Neutrophil (primary cell): ENCODE data around the gene ZBTB21.
"Not testable (repeated sequence)": the region's sequence is repeated elsewhere in the genome, so short reads cannot be mapped to it uniquely, and the experiment has no call there.

Experiments used
- H3K27ac ChIP-seq: fragments of 200-600 bp; sonication (generic); 2 replicates; pipeline ENCODE4 v1.5.1; 2016; ENCODE audit warnings: mild to moderate bottlenecking, moderate library complexity
- H3K27me3 ChIP-seq: fragments of 200-600 bp; sonication (generic); 2 replicates; pipeline ENCODE4 v1.6.0; 2016; ENCODE audit warnings: mild to moderate bottlenecking
- H3K36me3 ChIP-seq: fragments of 200-600 bp; sonication (generic); 2 replicates; pipeline ENCODE4 v1.5.1; 2017
- H3K4me1 ChIP-seq, 2 experiments: fragments of 200-600 bp in 1 of 2; sonication (generic) in 1 of 2; 1 replicate in 1 of 2; 2 replicates in 1 of 2; pipeline versions ENCODE4 v1.5.1 to v1.6.1; 2013 to 2016; ENCODE audit warnings: low read depth in 1 of 2, low read length in 1 of 2, mild to moderate bottlenecking in 1 of 2, moderate library complexity in 1 of 2; ENCODE audit not compliant: control insufficient read depth in 1 of 2, insufficient read depth in 1 of 2
- H3K4me3 ChIP-seq, 2 experiments: fragments of 200-600 bp in 1 of 2; sonication (generic) in 1 of 2; 1 replicate in 1 of 2; 2 replicates in 1 of 2; pipeline ENCODE4 v1.5.1; 2013 to 2016; ENCODE audit warnings: low read depth in 1 of 2, low read length in 1 of 2, mild to moderate bottlenecking in 1 of 2, moderate library complexity in 1 of 2
- H3K9me3 ChIP-seq: fragments of 200-600 bp; sonication (generic); 2 replicates; pipeline ENCODE4 v1.5.1; 2016
- CTCF ChIP-seq: fragments of 200-600 bp; sonication (generic); IDR thresholded peaks from 2 replicates; pipeline ENCODE4 v1.5.1; 2016; ENCODE audit warnings: antibody characterized with exemption

The ZBTB21 gene

DNA sequence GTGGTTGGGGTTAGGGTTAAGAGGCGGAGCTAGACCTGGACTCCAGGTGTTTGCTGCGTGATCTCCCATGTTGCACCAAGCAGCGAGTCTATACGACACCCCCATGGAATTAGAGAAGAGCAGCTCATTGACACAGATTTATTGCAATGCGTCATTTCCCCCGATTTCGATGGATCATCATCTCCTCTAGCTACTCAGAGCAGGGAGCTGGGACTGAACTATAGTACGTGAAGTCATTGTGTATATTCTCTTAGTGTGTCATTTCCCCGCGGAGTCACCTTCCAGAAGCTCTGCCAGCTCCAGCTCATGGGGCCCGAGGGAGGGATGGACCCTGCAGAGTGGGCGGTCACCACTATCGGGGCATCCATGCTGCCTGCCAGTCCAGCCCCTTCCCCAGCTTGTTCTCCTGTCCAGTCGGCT is 48.9 kb downstream of the ZBTB21 start:
- H3K9me3 ChIP-seq: no peaks in the 10 kb centered on the region
- H3K27me3 ChIP-seq: peaks cover 23% of the 10 kb centered on the region
- H3K36me3 ChIP-seq: no peaks in the 10 kb centered on the region
- no peak for TF ChIP-seq CTCF
- no peak overlapping the region for H3K4me3 ChIP-seq
- no peaks in the 10 kb centered on the region for H3K4me1 ChIP-seq
- no peak overlapping the region for H3K27ac ChIP-seq

DNA sequence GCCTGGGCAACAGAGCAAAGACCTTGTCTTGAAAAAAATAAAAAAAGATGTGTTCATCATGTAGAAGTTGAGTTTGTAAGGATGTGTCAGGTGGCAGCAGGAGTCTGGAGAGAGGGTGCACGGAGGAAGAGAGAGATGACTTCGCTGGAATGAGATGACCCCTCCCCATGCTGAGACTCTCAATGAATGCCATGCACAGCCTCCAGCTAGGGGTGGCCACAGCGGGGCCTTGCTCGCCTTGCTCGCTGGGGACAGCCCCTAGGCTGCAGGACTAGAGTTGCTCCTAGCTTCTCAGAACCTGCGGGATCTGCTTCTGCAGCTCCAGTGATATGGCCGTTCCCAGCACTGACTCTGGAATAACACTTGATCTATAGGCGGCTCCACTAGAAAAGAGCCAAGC is 49.8 kb downstream of the ZBTB21 start:
- H3K9me3 ChIP-seq: no peaks in the 10 kb centered on the region
- H3K36me3 ChIP-seq: no peaks in the 10 kb centered on the region
- no peaks in the 10 kb centered on the region for H3K4me1 ChIP-seq
- H3K4me3 ChIP-seq: no peak overlapping the region
- no peak overlapping the region for H3K27ac ChIP-seq
- TF ChIP-seq CTCF: no peak
- H3K27me3 ChIP-seq: peaks cover 26% of the 10 kb centered on the region

DNA sequence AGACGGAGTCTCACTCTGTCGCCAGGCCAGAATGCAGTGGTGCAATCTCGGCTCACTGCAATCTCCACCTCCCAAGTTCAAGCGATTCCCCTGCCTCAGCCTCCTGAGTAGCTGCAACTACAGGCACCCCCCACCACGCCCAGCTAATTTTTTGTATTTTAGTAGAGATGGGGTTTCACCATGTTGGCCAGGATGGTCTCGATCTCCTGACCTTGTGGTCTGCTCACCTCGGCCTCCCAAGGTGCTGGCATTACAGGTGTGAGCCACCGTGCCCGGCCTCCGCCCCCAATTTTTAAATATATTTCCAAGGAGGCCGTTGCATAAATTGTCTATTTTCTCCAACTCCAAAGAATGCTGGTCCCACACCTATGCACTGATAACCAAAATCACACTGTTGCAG is 50.5 kb downstream of the ZBTB21 start:
- H3K27ac ChIP-seq, H3K9me3 ChIP-seq: not testable (repeated sequence)
- H3K27me3 ChIP-seq: peaks cover 33% of the 10 kb centered on the region

DNA sequence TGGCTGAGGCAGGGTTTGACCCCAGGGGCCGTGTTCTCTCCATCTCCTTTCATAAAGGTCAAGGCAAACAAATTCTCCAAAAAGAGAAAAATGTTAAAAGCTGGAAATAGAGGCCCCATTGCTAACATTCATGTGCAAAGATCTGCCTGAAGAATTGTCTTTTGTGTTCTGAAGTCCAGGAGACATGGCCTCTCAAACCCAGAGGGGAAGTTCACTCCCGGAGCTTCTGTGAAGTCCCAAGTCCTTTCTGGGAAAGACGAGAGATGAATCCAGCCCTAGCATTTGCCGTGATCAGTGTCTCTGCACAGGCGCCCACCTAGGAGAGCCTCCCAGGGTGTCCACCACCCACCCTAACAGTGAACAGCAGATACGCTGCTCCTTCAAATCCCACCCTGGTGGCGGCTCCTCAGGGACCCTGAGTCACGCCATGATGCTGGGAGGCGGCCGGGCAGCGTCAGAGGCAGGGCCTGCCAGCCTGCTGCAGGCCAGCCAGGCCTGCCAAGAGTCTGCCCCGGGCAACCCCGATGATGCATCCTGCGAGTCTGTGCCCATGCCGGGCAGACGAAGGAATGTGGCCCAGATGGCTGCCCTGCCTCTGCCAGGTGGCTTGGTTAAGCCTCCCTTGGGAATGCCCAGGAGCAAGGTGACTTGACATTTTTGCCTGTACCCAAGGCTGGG is 51.1 kb downstream of the ZBTB21 start:
- H3K9me3 ChIP-seq: no peaks in the 10 kb centered on the region
- H3K4me3 ChIP-seq: no peak overlapping the region
- no peak for TF ChIP-seq CTCF
- peaks cover 0 to 3% of the 10 kb centered on the region in 2 experiments for H3K4me1 ChIP-seq
- no peaks in the 10 kb centered on the region for H3K36me3 ChIP-seq
- no peak overlapping the region for H3K27ac ChIP-seq
- peaks cover 40% of the 10 kb centered on the region for H3K27me3 ChIP-seq

More for the DNA sequence above, 50.5 kb downstream of the ZBTB21 start:
- H3K4me3 ChIP-seq, H3K4me1 ChIP-seq, H3K36me3 ChIP-seq: not testable (repeated sequence)

- Histone ChIP-seq H3K4me3 (no peak overlapping the region), H3K9me3 (no peaks in the 10 kb centered on the region), H3K27me3 (peaks cover 48% of the 10 kb centered on the region), H3K27ac (no peak overlapping the region), H3K4me1 (peaks cover 4 to 7% of the 10 kb centered on the region in 2 experiments), H3K36me3 (no peaks in the 10 kb centered on the region)
- TF ChIP-seq CTCF: no peak
Observed at GRCh38 chr21:41957991-41958766, 52.0 kb downstream of the ZBTB21 start.
